Heart left ventricle (tissue), 13 donors: ENCODE data around the gene AKAP13.

Source experiments
- CTCF ChIP-seq, 12 donors: fragments of 200-600 bp; sonication (generic) in 4 of 12; IDR thresholded peaks; one replicate each; pipeline versions ENCODE4 v1.5.0 to v1.8.0; 2018 to 2022; ENCODE audit warnings: antibody characterized with exemption in 12 of 12, mild to moderate bottlenecking in 5 of 12
- POLR2A ChIP-seq, 2 donors: fragments of 450-650 bp; IDR thresholded peaks; one replicate each; pipeline ENCODE4 v1.6.1; 2017; ENCODE audit warnings: antibody characterized with exemption in 2 of 2, mild to moderate bottlenecking in 2 of 2, moderate library complexity in 2 of 2
- donor health status: ischemic (EF 13 %, LVEDD 7.1; RV severe dilation, severe dysfunction).
- donor health status: DM: no; HTN: yes; CAD: no.
- donor health status: DM: no; HTN: no; CAD: no.
- donor health status: ischemic (EF 25% LVEDD 6.9; RV normal size, moderate dysfunction).
- donor health status: ischemic (EF 25% LVEDD 5.7; RV mildly dilated, moderate dysfunction).
- donor health status: ischemic (EF 35%, LVEDD 5.7; RV mildly dilated, moderate dysfunction).
- donor health status: nonischemic (EF 11% LVEDD 7.7; RV severe dilation, severe dysfunction).
- donor health status: DM: yes; HTN: yes; CAD: no.
- donor health status: PGD.
- donor health status: ischemic (EF 29% LVEDD 5.4; RV normal size, mild dysfunction).
- donor health status: nonischemic (EF 23%, LVEDD 6.1; RV moderate dilation, normal function).

DNA sequence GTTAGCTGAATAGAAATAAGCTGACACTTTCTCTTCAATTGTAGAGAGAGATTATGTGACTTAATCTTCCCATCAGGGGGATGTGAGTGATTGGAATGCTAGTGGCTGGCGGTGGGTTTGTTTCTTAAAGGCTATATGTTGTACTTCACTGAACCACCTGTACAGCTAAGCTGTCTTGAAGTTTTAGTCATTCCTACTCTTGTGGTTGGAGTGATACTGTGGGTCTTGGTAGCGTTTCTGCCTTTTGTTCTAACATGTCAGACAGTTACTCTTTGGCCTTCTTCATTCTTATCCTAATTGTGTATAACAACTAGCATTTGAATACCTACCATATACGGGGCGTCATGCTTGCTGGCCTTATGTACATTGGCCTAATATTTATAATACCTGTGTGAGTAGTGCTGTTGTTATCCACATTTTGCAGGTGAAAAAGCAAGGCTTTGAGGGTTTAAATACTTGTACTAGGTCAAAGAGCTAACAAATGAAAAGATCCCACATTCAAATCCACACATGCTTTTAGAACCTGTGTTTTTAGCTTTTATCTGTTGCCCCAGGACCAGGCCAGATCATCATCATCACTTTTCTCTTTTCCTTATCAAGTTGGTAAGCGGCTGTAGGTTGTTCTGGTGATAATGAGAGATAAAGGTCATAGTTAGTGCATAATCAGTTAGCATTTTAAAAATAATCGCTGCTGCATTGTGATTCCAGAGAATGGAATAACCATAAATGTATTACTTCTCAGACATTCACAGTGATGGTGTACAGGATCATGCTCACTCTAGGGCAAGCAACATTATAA lies 50.2 kb downstream of the AKAP13 start:
- no peak for TF ChIP-seq CTCF (IDR thresholded peaks at IDR 0.05)
- no peak for TF ChIP-seq POLR2A (IDR thresholded peaks at IDR 0.05)
